Stimulated activated CD4-positive, alpha-beta T cell treated with anti-CD3 and anti-CD28 coated beads, TNF-alpha, amount 100 ng/mL, for 48 hours (primary cell): ENCODE results near the gene SLC39A8.

Source experiments
- DNase-seq, 3 donors: peaks; one replicate each; pipeline ENCODE4 v3.0.0-alpha.2; 2020; ENCODE audit warnings: low read depth in 3 of 3

The SLC39A8 gene

GRCh38 chr4:102230194-102230593, 115.1 kb downstream of the SLC39A8 start:
- DNase-seq: no peak

DNA sequence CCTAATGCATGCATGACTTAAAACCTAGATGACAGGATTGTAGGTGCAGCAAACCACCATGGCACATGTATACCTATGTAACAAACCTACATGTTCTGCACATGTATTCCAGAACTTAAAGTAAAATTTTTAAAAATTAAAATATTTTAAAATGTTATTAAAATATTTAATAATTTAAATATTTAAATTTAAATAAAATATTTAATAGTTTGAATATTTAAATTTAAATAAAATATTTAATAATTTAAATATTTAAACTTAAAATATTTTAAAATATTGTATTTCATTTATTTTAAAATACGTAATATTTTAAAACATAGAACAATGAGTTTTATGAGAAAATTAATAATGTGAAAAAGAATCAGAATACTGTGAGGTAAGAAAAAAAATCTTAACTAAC, 117.9 kb downstream of the SLC39A8 start:
- no peak for DNase-seq

DNA sequence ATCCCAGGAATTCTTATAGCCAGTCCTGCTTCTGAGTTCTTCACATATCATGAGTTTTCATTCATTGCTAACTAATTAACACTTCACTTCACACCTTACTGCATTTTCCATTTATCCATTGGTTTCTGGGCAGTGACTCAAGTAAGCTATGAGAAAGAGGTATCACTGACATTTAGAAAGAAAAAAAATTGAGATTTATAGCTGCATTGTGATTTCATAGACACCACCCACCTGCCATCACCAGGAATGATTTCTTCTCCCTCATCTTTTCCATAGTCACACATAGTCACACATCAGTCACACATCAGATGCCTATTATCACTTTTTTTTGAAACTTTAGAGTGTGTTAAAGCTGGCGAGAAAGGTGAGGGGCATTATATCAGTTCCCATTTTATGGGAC, 121.8 kb downstream of the SLC39A8 start:
- DNase-seq: no peak

DNA sequence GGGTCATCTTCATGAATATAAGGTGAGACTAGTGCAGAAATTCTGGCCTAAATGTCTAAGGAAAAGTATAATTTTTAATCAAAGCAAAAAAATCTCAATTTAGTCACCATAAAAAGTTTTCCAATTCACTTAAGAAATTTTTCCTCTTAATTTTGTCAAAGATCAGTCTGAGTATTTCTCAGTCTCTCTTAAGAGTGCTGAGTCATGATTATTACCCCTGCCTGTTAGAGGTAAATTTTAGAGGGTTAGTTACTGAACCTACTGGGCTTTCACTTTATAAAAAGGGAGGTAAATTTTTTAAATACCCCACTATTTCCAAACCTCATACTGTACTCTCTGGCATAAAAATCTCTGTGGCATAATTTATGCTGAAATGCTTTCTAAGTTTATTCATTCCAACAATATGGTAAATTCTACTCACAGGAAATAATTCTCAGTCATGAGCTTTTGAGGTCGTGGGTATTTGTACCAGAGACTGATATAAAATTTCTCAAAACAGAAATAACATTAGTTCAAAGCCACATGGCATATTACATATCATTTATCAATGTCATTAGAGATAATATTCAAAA, 122.4 kb downstream of the SLC39A8 start:
- DNase-seq: no peak

GRCh38 chr4:102219129-102219528, 126.2 kb downstream of the SLC39A8 start:
- DNase-seq: no peak

- DNase-seq: no peak
Measured at GRCh38 chr4:102218656-102219055, 126.6 kb downstream of the SLC39A8 start.

DNA sequence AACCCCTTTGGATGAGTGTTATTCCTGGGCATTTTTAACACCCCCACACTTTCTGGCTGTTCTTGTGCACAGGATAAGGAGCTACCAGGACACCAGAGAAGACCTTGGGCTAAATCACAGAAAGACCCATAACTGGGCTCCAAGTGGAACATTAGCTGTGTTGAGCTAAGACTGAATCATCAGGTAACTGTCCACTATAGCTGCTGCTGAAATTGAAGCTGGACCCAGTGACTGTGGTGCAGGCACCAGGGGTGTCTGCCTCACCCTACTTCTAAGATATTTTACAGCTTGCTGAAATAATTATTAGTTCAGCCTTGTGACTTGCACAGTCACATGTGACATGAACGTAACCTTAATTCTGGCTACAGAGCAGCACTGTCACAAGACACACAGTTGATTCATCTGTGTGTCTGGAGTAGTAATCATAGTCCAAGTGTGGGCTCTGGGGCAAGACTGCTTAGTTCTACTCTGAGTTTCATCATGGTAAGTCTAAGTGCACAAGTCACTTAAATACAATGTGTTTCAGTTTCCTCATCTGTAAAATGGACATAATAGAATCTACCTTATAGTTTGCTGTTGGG, 127.4 kb downstream of the SLC39A8 start:
- no peak for DNase-seq

GRCh38 chr4:102217345-102217744, 127.9 kb downstream of the SLC39A8 start:
- DNase-seq: no peak

GRCh38 chr4:102216666-102217065, 128.6 kb downstream of the SLC39A8 start:
- DNase-seq: no peak

DNA sequence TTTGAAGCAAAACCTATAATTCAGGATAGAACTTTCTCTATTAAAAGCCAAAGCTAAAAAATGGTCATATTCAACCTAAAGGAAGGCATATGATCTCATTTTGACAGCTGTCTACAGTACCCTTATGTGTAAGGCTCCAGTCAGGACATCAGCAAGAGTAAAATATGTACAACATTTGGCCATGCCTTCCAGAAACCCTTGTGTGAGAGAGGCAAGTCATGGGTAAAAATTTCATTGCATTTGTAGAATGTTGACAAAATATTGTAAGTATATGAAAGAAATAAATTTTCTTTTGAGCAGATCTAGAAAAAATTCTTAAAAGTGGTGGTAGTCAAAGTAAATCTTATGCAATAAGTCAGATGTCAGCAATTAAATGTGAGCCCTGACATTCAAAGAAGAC, 132.3 kb downstream of the SLC39A8 start:
- DNase-seq: no peak
